ENCODE measurements around the gene FIBIN. TPM values are rescaled to one million over a fixed set of nuclear protein-coding genes. Genes with fewer than 3 reads are reported as not detected.

The FIBIN gene
- total and polyA plus RNA-seq, 4 donors: 1.6 to 3.7 (median 2.2) TPM

DNA sequence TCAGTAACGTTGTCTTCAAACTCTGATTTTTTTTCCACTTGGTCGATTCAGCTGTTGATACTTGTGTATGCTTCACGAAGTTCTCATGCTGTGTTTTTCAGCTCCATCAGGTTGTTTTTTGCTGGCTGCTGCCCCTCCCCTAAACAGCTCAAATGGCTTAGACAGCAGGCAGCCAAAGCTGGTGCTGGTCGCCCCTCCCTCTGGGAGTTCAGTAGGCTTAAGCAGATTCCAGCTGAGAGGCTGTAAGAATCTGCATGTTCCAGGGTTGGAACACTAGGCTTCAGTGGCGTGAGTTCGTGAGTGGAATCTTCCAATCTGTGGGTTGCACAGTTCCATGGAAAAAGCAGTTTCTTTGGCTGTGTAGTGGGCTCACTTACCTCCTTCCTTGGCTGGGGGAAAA is 10.3 kb upstream of the FIBIN start:
- no peaks in the 10 kb centered on the region for H3K27me3 ChIP-seq (ENCODE audit: control insufficient read depth in 4 of 4, insufficient read depth in 4 of 4, low read length in 3 of 4)
- no peak for DNase-seq (ENCODE audit: low spot score)
- no peaks in the 10 kb centered on the region for H3K9me3 ChIP-seq (ENCODE audit: control insufficient read depth in 4 of 4, low read length in 3 of 4)
- no peaks in the 10 kb centered on the region for H3K36me3 ChIP-seq (ENCODE audit: control insufficient read depth in 4 of 4, insufficient read depth in 3 of 4, low read depth in 1 of 4, low read length in 3 of 4)
- H3K4me3 ChIP-seq (ENCODE audit: low read depth in 1 of 3, low read length in 3 of 3): no peak overlapping the region
- no peaks in the 10 kb centered on the region for H3K4me1 ChIP-seq (ENCODE audit: control insufficient read depth in 4 of 4, insufficient read depth in 4 of 4, low read length in 3 of 4)
- no peak overlapping the region for H3K27ac ChIP-seq (ENCODE audit: low read depth in 1 of 2, low read length in 2 of 2)
- H3K9ac ChIP-seq (ENCODE audit: low read depth in 1 of 2, low read length in 2 of 2): no peak overlapping the region
- 80% methylated on average over 6 of the region's 6 CpGs for WGBS
- no peak for TF ChIP-seq JUND (IDR thresholded peaks at IDR 0.05)
- TF ChIP-seq RAD21 (IDR thresholded peaks at IDR 0.05): no peak
- TF ChIP-seq, protein P1, sequence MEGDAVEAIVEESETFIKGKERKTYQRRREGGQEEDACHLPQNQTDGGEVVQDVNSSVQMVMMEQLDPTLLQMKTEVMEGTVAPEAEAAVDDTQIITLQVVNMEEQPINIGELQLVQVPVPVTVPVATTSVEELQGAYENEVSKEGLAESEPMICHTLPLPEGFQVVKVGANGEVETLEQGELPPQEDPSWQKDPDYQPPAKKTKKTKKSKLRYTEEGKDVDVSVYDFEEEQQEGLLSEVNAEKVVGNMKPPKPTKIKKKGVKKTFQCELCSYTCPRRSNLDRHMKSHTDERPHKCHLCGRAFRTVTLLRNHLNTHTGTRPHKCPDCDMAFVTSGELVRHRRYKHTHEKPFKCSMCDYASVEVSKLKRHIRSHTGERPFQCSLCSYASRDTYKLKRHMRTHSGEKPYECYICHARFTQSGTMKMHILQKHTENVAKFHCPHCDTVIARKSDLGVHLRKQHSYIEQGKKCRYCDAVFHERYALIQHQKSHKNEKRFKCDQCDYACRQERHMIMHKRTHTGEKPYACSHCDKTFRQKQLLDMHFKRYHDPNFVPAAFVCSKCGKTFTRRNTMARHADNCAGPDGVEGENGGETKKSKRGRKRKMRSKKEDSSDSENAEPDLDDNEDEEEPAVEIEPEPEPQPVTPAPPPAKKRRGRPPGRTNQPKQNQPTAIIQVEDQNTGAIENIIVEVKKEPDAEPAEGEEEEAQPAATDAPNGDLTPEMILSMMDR (IDR thresholded peaks at IDR 0.05; ENCODE audit: low read depth, low read length, missing input control): no peak
- no peak for TF ChIP-seq HNF4A (conservative IDR thresholded peaks at IDR 0.05)
- no peak for TF ChIP-seq SP1 (IDR thresholded peaks at IDR 0.05)
- TF ChIP-seq NR2F2 (IDR thresholded peaks at IDR 0.05): no peak
- TF ChIP-seq EGR1 (IDR thresholded peaks at IDR 0.05; ENCODE audit: low read depth in 2 of 2): no peak

- 55% methylated on average over 1 of the region's 1 CpG for WGBS
- no peaks in the 10 kb centered on the region for H3K27me3 ChIP-seq (ENCODE audit: control insufficient read depth in 4 of 4, insufficient read depth in 4 of 4, low read length in 3 of 4)
- no peaks in the 10 kb centered on the region for H3K9me3 ChIP-seq (ENCODE audit: control insufficient read depth in 4 of 4, low read length in 3 of 4)
- no peak for DNase-seq (ENCODE audit: low spot score)
- no peaks in the 10 kb centered on the region for H3K4me1 ChIP-seq (ENCODE audit: control insufficient read depth in 4 of 4, insufficient read depth in 4 of 4, low read length in 3 of 4)
- no peak overlapping the region for H3K4me3 ChIP-seq (ENCODE audit: low read depth in 1 of 3, low read length in 3 of 3)
- TF ChIP-seq JUND (IDR thresholded peaks at IDR 0.05) (no peak), RAD21 (IDR thresholded peaks at IDR 0.05) (no peak), FOXA2 (IDR thresholded peaks at IDR 0.05) (no peak), FOXA1 (IDR thresholded peaks at IDR 0.05) (no peak), EGR1 (IDR thresholded peaks at IDR 0.05; ENCODE audit: low read depth in 2 of 2) (no peak), SP1 (IDR thresholded peaks at IDR 0.05) (no peak), TAF1 (conservative IDR thresholded peaks at IDR 0.05) (no peak), GABPA (IDR thresholded peaks at IDR 0.05 in 1 of 2, conservative IDR thresholded peaks at IDR 0.05 in 1 of 2) (no peak), RXRA (IDR thresholded peaks at IDR 0.05) (no peak), YY1 (IDR thresholded peaks at IDR 0.05) (no peak), HNF4A (conservative IDR thresholded peaks at IDR 0.05) (no peak)
- TF ChIP-seq, protein P2, sequence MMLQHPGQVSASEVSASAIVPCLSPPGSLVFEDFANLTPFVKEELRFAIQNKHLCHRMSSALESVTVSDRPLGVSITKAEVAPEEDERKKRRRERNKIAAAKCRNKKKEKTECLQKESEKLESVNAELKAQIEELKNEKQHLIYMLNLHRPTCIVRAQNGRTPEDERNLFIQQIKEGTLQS (IDR thresholded peaks at IDR 0.05): no peak
- TF ChIP-seq, protein P1 (IDR thresholded peaks at IDR 0.05; ENCODE audit: low read depth, low read length, missing input control): no peak
- TF ChIP-seq, protein P3, sequence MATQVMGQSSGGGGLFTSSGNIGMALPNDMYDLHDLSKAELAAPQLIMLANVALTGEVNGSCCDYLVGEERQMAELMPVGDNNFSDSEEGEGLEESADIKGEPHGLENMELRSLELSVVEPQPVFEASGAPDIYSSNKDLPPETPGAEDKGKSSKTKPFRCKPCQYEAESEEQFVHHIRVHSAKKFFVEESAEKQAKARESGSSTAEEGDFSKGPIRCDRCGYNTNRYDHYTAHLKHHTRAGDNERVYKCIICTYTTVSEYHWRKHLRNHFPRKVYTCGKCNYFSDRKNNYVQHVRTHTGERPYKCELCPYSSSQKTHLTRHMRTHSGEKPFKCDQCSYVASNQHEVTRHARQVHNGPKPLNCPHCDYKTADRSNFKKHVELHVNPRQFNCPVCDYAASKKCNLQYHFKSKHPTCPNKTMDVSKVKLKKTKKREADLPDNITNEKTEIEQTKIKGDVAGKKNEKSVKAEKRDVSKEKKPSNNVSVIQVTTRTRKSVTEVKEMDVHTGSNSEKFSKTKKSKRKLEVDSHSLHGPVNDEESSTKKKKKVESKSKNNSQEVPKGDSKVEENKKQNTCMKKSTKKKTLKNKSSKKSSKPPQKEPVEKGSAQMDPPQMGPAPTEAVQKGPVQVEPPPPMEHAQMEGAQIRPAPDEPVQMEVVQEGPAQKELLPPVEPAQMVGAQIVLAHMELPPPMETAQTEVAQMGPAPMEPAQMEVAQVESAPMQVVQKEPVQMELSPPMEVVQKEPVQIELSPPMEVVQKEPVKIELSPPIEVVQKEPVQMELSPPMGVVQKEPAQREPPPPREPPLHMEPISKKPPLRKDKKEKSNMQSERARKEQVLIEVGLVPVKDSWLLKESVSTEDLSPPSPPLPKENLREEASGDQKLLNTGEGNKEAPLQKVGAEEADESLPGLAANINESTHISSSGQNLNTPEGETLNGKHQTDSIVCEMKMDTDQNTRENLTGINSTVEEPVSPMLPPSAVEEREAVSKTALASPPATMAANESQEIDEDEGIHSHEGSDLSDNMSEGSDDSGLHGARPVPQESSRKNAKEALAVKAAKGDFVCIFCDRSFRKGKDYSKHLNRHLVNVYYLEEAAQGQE (IDR thresholded peaks at IDR 0.05): no peak
- TF ChIP-seq, protein P4, sequence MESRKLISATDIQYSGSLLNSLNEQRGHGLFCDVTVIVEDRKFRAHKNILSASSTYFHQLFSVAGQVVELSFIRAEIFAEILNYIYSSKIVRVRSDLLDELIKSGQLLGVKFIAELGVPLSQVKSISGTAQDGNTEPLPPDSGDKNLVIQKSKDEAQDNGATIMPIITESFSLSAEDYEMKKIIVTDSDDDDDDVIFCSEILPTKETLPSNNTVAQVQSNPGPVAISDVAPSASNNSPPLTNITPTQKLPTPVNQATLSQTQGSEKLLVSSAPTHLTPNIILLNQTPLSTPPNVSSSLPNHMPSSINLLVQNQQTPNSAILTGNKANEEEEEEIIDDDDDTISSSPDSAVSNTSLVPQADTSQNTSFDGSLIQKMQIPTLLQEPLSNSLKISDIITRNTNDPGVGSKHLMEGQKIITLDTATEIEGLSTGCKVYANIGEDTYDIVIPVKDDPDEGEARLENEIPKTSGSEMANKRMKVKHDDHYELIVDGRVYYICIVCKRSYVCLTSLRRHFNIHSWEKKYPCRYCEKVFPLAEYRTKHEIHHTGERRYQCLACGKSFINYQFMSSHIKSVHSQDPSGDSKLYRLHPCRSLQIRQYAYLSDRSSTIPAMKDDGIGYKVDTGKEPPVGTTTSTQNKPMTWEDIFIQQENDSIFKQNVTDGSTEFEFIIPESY (IDR thresholded peaks at IDR 0.05): no peak
- H3K27ac ChIP-seq (ENCODE audit: low read depth in 1 of 2, low read length in 2 of 2): no peak overlapping the region
- no peak overlapping the region for H3K9ac ChIP-seq (ENCODE audit: low read depth in 1 of 2, low read length in 2 of 2)
- H3K36me3 ChIP-seq (ENCODE audit: control insufficient read depth in 4 of 4, insufficient read depth in 3 of 4, low read depth in 1 of 4, low read length in 3 of 4): no peaks in the 10 kb centered on the region
Observed at GRCh38 chr11:26985470-26985869, 8.4 kb upstream of the FIBIN start.

Measured in liver (tissue), 9 donors.